Osteoblast (primary cell): Measurements from ENCODE around the gene FUCA2. TPM values are rescaled to one million over a fixed set of nuclear protein-coding genes. Genes with fewer than 3 reads are reported as not detected.

ENCODE experiments used
- DNase-seq: peaks from one replicate; pipeline ENCODE4 v3.0.0; 2011; ENCODE audit warnings: low spot score, mixed read lengths; ENCODE audit not compliant: insufficient read length; ENCODE audit errors: missing footprints
- H2AFZ ChIP-seq: 2 replicates; pipeline ENCODE4 v1.6.0; 2011; ENCODE audit warnings: mild to moderate bottlenecking, low read length
- H3K27ac ChIP-seq: 2 replicates; pipeline ENCODE4 v1.5.1; 2011; ENCODE audit warnings: mild to moderate bottlenecking, low read depth, low read length, moderate library complexity
- H3K27me3 ChIP-seq: 2 replicates; pipeline ENCODE4 v1.6.0; 2012; ENCODE audit warnings: mild to moderate bottlenecking, control low read depth, inconsistent platforms, low read length, moderate library complexity; ENCODE audit not compliant: insufficient read depth
- H3K36me3 ChIP-seq: 2 replicates; pipeline ENCODE4 v1.5.1; 2011; ENCODE audit warnings: mild to moderate bottlenecking, low read length, control low read depth, moderate library complexity; ENCODE audit not compliant: insufficient read depth
- H3K4me1 ChIP-seq: 2 replicates; pipeline ENCODE4 v1.5.1; 2011; ENCODE audit warnings: mild to moderate bottlenecking, low read length, control low read depth, moderate library complexity; ENCODE audit not compliant: insufficient read depth
- H3K4me2 ChIP-seq: 2 replicates; pipeline ENCODE4 v1.6.0; 2011; ENCODE audit warnings: mild to moderate bottlenecking, low read length; ENCODE audit not compliant: insufficient read depth
- H3K4me3 ChIP-seq: fragments of 200-600 bp; sonication (generic); 3 replicates; pipeline ENCODE4 v1.5.1; 2012; ENCODE audit warnings: mild to moderate bottlenecking, low read length, inconsistent platforms; ENCODE audit not compliant: insufficient read depth
- H3K79me2 ChIP-seq: 2 replicates; pipeline ENCODE4 v1.6.0; 2012; ENCODE audit warnings: mild to moderate bottlenecking, low read length, control low read depth, inconsistent platforms; ENCODE audit not compliant: insufficient read depth
- H3K9me3 ChIP-seq: 2 replicates; pipeline ENCODE4 v1.5.1; 2011; ENCODE audit warnings: low read depth, low read length, control low read depth
- H4K20me1 ChIP-seq: 2 replicates; pipeline ENCODE4 v1.6.0; 2012; ENCODE audit warnings: mild to moderate bottlenecking, low read length, control low read depth; ENCODE audit not compliant: insufficient read depth
- total RNA-seq: library from RNA; depleted of rRNA; stranded (reverse); fragments of >200 nt; gene quantifications from 2 replicates; pipeline ENCODE4 v1.2.3, GENCODE V29; 2012
- TF ChIP-seq, protein P1 (sequence below): IDR thresholded peaks from 2 replicates; pipeline ENCODE4 v1.5.1; 2011; ENCODE audit warnings: mild to moderate bottlenecking, low read depth, low read length, moderate library complexity; ENCODE audit errors: extremely low read depth

Gene FUCA2
- total RNA-seq, 1 donor = 64.8 TPM

DNA sequence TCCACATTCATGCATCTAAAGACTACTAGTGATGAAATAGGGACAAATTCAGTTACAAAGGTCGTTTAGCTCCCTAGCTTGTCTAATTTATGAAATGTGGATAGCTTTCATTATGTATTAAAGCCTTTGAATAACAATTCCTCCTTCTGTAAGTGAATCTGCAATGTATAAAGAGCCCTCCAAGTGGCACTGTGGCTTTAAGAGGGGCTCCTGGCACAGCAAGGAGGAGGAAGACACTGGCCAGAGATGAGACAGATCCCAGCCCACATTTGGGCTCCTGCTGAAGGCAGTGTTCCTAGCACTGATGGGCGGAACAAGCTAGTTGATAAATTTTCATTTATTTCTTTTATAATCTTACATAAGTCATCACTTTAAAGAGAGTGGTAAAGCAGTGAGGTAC lies 17.6 kb upstream of the FUCA2 start:
- no peaks in the 10 kb centered on the region for H4K20me1 ChIP-seq
- no peaks in the 10 kb centered on the region for H3K36me3 ChIP-seq
- no peaks in the 10 kb centered on the region for H3K4me1 ChIP-seq
- no peaks in the 10 kb centered on the region for H3K79me2 ChIP-seq
- H3K9me3 ChIP-seq = no peaks in the 10 kb centered on the region
- no peak overlapping the region for H3K4me3 ChIP-seq
- H3K27ac ChIP-seq = no peak overlapping the region
- DNase-seq = no peak
- no peak overlapping the region for H2AFZ ChIP-seq
- TF ChIP-seq, protein P1, sequence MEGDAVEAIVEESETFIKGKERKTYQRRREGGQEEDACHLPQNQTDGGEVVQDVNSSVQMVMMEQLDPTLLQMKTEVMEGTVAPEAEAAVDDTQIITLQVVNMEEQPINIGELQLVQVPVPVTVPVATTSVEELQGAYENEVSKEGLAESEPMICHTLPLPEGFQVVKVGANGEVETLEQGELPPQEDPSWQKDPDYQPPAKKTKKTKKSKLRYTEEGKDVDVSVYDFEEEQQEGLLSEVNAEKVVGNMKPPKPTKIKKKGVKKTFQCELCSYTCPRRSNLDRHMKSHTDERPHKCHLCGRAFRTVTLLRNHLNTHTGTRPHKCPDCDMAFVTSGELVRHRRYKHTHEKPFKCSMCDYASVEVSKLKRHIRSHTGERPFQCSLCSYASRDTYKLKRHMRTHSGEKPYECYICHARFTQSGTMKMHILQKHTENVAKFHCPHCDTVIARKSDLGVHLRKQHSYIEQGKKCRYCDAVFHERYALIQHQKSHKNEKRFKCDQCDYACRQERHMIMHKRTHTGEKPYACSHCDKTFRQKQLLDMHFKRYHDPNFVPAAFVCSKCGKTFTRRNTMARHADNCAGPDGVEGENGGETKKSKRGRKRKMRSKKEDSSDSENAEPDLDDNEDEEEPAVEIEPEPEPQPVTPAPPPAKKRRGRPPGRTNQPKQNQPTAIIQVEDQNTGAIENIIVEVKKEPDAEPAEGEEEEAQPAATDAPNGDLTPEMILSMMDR = peak; percentile 19
- H3K27me3 ChIP-seq = peaks cover 4% of the 10 kb centered on the region
- H3K4me2 ChIP-seq = no peak overlapping the region

GRCh38 chr6:143528164-143528811 lies 16.8 kb upstream of the FUCA2 start:
- H3K79me2 ChIP-seq = no peaks in the 10 kb centered on the region
- H3K4me1 ChIP-seq = no peaks in the 10 kb centered on the region
- no peak overlapping the region for H3K4me2 ChIP-seq
- no peaks in the 10 kb centered on the region for H4K20me1 ChIP-seq
- peak overlapping the region; percentile 80 for H2AFZ ChIP-seq
- no peak overlapping the region for H3K27ac ChIP-seq
- peaks cover 4% of the 10 kb centered on the region for H3K27me3 ChIP-seq
- no peaks in the 10 kb centered on the region for H3K36me3 ChIP-seq
- H3K9me3 ChIP-seq = no peaks in the 10 kb centered on the region
- TF ChIP-seq, protein P1 = no peak
- H3K4me3 ChIP-seq = no peak overlapping the region
- no peak for DNase-seq

GRCh38 chr6:143527677-143528076 lies 16.2 kb upstream of the FUCA2 start:
- no peak overlapping the region for H3K4me3 ChIP-seq
- no peaks in the 10 kb centered on the region for H3K9me3 ChIP-seq
- no peaks in the 10 kb centered on the region for H3K79me2 ChIP-seq
- H3K4me2 ChIP-seq = no peak overlapping the region
- no peaks in the 10 kb centered on the region for H3K4me1 ChIP-seq
- H3K36me3 ChIP-seq = no peaks in the 10 kb centered on the region
- TF ChIP-seq, protein P1 = no peak
- H3K27ac ChIP-seq = no peak overlapping the region
- DNase-seq = no peak
- no peaks in the 10 kb centered on the region for H3K27me3 ChIP-seq
- no peaks in the 10 kb centered on the region for H4K20me1 ChIP-seq
- H2AFZ ChIP-seq = no peak overlapping the region

GRCh38 chr6:143525356-143525755 lies 13.8 kb upstream of the FUCA2 start:
- Histone ChIP-seq H3K4me2 (no peak overlapping the region), H3K27ac (no peak overlapping the region), H3K9me3 (no peaks in the 10 kb centered on the region), H4K20me1 (no peaks in the 10 kb centered on the region), H2AFZ (no peak overlapping the region), H3K4me3 (no peak overlapping the region), H3K36me3 (no peaks in the 10 kb centered on the region), H3K27me3 (no peaks in the 10 kb centered on the region), H3K4me1 (no peaks in the 10 kb centered on the region), H3K79me2 (no peaks in the 10 kb centered on the region)
- TF ChIP-seq, protein P1 = no peak
- DNase-seq = no peak
